ENCODE results near the gene KIAA1549.

Gene KIAA1549

DNA sequence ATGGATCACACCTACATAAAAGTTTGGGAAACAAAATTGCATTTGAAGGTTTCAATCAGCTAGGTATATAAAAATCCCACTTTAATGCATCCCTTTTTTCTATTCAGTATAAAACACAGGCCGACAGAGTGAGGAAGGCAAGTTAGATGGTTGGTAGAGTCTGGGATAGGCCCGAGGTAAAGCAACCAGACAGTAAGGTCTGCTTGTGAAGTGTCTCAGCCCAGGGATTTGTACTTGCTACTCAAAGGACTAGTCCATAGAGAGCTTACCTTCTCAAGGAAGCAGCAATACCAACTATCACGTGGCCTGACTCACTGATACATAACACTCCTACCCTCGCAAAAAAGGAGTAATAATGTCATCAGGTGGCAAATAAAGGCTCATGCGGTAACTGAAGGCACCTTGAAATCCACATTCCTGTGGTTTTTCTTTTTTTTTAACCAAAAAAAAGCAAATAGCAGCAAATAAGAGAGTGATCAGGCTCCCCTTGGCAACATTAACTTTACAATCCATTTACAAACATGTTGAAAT is 127.0 kb downstream of the KIAA1549 start:
- no peak overlapping the region for H3K27ac ChIP-seq (ENCODE audit: extremely low read depth, low read depth, low read length)
- POLR2A ChIA-PET, result no interaction called here
- TF ChIP-seq ZNF558 (tag by site-specific recombination; IDR thresholded peaks at IDR 0.05) (no peak), ZNF837 (tag by site-specific recombination; IDR thresholded peaks at IDR 0.05) (no peak), BCL11B (tag by site-specific recombination; IDR thresholded peaks at IDR 0.05; ENCODE audit: low read depth) (no peak), KLF8 (tag by site-specific recombination; IDR thresholded peaks at IDR 0.05) (no peak), GLIS1 (tag by site-specific recombination; IDR thresholded peaks at IDR 0.05) (no peak), ZNF211 (tag by site-specific recombination; IDR thresholded peaks at IDR 0.05; ENCODE audit: low read depth) (no peak)
- TF ChIP-seq, protein P1, sequence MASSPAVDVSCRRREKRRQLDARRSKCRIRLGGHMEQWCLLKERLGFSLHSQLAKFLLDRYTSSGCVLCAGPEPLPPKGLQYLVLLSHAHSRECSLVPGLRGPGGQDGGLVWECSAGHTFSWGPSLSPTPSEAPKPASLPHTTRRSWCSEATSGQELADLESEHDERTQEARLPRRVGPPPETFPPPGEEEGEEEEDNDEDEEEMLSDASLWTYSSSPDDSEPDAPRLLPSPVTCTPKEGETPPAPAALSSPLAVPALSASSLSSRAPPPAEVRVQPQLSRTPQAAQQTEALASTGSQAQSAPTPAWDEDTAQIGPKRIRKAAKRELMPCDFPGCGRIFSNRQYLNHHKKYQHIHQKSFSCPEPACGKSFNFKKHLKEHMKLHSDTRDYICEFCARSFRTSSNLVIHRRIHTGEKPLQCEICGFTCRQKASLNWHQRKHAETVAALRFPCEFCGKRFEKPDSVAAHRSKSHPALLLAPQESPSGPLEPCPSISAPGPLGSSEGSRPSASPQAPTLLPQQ (tag by site-specific recombination; IDR thresholded peaks at IDR 0.05), result no peak
- TF ChIP-seq, protein P2, sequence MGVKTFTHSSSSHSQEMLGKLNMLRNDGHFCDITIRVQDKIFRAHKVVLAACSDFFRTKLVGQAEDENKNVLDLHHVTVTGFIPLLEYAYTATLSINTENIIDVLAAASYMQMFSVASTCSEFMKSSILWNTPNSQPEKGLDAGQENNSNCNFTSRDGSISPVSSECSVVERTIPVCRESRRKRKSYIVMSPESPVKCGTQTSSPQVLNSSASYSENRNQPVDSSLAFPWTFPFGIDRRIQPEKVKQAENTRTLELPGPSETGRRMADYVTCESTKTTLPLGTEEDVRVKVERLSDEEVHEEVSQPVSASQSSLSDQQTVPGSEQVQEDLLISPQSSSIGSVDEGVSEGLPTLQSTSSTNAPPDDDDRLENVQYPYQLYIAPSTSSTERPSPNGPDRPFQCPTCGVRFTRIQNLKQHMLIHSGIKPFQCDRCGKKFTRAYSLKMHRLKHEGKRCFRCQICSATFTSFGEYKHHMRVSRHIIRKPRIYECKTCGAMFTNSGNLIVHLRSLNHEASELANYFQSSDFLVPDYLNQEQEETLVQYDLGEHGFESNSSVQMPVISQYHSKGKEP (tag by site-specific recombination; IDR thresholded peaks at IDR 0.05), result no peak
- no peaks in the 10 kb centered on the region for H3K4me1 ChIP-seq (ENCODE audit: control insufficient read depth, insufficient read depth, low read length)
- H3K9me3 ChIP-seq (ENCODE audit: control insufficient read depth, insufficient read depth, low read depth, low read length), result no peaks in the 10 kb centered on the region
- CTCF ChIA-PET, result interaction anchor here (1.0 kb wide), 1 partner anchor 32 kb away, joined by 3 read pairs; no protein-coding TSS in a partner anchor
- H3K4me3 ChIP-seq (ENCODE audit: low read depth, low read length), result no peak overlapping the region
- peaks cover 0 to 31% of the 10 kb centered on the region in 2 experiments; a peak in 2 of 3 replicates for H3K36me3 ChIP-seq (ENCODE audit: control insufficient read depth in 2 of 2, insufficient read depth in 1 of 2, low read length in 2 of 2)

DNA sequence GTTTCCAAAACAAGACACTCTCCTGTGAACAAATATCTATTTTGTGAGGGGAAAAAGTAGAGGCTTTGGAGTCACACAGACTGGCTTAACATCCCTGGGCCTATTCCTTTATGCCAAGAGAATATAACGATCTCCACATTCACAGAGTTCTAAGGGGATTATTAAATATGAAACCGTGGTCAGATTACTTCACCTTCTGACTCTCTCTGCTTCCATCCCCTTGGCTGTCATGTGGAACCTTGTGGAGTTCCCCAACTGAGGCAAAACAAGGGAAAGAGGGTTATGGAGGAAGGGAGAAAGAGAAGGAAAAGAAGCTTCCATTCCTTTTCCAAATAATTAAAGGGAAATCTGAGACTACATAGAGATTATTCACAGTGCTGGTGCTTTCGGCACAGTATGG is 127.7 kb downstream of the KIAA1549 start:
- no peak overlapping the region for H3K27ac ChIP-seq (ENCODE audit: extremely low read depth, low read depth, low read length)

DNA sequence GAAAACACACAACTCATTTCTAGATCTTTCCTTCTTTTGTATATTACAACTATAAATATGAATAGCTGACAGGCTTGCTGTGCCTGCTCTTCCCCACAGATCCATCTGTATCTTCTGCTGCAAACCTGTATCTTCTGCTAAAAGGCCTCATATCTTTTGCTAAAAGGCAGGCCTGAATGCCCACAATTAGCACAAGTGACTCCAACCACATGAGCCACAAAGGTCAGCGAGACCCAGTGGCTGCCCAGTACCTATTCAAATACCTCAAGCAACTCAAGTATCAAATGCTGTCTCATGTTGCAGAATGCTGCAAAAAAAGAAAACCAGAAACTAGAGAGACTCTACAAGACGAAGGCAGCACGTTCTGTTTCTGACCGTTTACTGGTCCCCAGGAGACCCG is 128.7 kb downstream of the KIAA1549 start:
- H3K27ac ChIP-seq (ENCODE audit: extremely low read depth, low read depth, low read length), result no peak overlapping the region
- ChIA-PET POLR2A (no interaction called here), CTCF (no interaction called here)
- TF ChIP-seq ZNF837 (tag by site-specific recombination; IDR thresholded peaks at IDR 0.05), result no peak
- TF ChIP-seq, protein P3, sequence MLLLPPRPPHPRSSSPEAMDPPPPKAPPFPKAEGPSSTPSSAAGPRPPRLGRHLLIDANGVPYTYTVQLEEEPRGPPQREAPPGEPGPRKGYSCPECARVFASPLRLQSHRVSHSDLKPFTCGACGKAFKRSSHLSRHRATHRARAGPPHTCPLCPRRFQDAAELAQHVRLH (tag by site-specific recombination; IDR thresholded peaks at IDR 0.05), result no peak
- no peak for TF ChIP-seq ZNF23 (tag by site-specific recombination; IDR thresholded peaks at IDR 0.05; ENCODE audit: borderline replicate concordance)
- TF ChIP-seq, protein P4, sequence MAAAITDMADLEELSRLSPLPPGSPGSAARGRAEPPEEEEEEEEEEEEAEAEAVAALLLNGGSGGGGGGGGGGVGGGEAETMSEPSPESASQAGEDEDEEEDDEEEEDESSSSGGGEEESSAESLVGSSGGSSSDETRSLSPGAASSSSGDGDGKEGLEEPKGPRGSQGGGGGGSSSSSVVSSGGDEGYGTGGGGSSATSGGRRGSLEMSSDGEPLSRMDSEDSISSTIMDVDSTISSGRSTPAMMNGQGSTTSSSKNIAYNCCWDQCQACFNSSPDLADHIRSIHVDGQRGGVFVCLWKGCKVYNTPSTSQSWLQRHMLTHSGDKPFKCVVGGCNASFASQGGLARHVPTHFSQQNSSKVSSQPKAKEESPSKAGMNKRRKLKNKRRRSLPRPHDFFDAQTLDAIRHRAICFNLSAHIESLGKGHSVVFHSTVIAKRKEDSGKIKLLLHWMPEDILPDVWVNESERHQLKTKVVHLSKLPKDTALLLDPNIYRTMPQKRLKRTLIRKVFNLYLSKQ (tag by site-specific recombination; IDR thresholded peaks at IDR 0.05; ENCODE audit: borderline replicate concordance), result no peak
- TF ChIP-seq ZNF658 (tag by site-specific recombination; IDR thresholded peaks at IDR 0.05), result no peak
- no peak for TF ChIP-seq ZNF202 (tag by site-specific recombination; IDR thresholded peaks at IDR 0.05; ENCODE audit: borderline replicate concordance)
- TF ChIP-seq, protein P5, sequence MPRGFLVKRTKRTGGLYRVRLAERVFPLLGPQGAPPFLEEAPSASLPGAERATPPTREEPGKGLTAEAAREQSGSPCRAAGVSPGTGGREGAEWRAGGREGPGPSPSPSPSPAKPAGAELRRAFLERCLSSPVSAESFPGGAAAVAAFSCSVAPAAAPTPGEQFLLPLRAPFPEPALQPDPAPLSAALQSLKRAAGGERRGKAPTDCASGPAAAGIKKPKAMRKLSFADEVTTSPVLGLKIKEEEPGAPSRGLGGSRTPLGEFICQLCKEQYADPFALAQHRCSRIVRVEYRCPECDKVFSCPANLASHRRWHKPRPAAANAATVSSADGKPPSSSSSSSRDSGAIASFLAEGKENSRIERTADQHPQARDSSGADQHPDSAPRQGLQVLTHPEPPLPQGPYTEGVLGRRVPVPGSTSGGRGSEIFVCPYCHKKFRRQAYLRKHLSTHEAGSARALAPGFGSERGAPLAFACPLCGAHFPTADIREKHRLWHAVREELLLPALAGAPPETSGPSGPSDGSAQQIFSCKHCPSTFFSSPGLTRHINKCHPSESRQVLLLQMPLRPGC (tag by site-specific recombination; IDR thresholded peaks at IDR 0.05), result no peak
- no peak for TF ChIP-seq ZNF157 (tag by site-specific recombination; IDR thresholded peaks at IDR 0.05)
- TF ChIP-seq ZFP3 (tag by site-specific recombination; IDR thresholded peaks at IDR 0.05; ENCODE audit: low read depth), result no peak
- TF ChIP-seq KLF10 (tag by site-specific recombination; IDR thresholded peaks at IDR 0.05), result no peak
- no peak for TF ChIP-seq ZNF239 (tag by site-specific recombination; IDR thresholded peaks at IDR 0.05)
- TF ChIP-seq ZNF501 (tag by site-specific recombination; IDR thresholded peaks at IDR 0.05), result no peak
- no peak for TF ChIP-seq FEZF1 (tag by site-specific recombination; IDR thresholded peaks at IDR 0.05)
- no peak for TF ChIP-seq ZNF184 (tag by site-specific recombination; IDR thresholded peaks at IDR 0.05)
- TF ChIP-seq, protein P6, sequence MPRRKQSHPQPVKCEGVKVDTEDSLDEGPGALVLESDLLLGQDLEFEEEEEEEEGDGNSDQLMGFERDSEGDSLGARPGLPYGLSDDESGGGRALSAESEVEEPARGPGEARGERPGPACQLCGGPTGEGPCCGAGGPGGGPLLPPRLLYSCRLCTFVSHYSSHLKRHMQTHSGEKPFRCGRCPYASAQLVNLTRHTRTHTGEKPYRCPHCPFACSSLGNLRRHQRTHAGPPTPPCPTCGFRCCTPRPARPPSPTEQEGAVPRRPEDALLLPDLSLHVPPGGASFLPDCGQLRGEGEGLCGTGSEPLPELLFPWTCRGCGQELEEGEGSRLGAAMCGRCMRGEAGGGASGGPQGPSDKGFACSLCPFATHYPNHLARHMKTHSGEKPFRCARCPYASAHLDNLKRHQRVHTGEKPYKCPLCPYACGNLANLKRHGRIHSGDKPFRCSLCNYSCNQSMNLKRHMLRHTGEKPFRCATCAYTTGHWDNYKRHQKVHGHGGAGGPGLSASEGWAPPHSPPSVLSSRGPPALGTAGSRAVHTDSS (tag by site-specific recombination; IDR thresholded peaks at IDR 0.05), result no peak

More for the DNA sequence above, 127.7 kb downstream of the KIAA1549 start:
- Histone ChIP-seq H3K36me3 (ENCODE audit: control insufficient read depth in 2 of 2, insufficient read depth in 1 of 2, low read length in 2 of 2) (peaks cover 0 to 29% of the 10 kb centered on the region in 2 experiments; a peak in 2 of 3 replicates), H3K4me1 (ENCODE audit: control insufficient read depth, insufficient read depth, low read length) (no peaks in the 10 kb centered on the region), H3K9me3 (ENCODE audit: control insufficient read depth, insufficient read depth, low read depth, low read length) (no peaks in the 10 kb centered on the region), H3K4me3 (ENCODE audit: low read depth, low read length) (no peak overlapping the region)
- ChIA-PET CTCF (no interaction called here), POLR2A (no interaction called here)
- TF ChIP-seq ZEB2 (tag by site-specific recombination; IDR thresholded peaks at IDR 0.05) (no peak), ZSCAN16 (tag by site-specific recombination; IDR thresholded peaks at IDR 0.05) (no peak), ZNF701 (tag by site-specific recombination; IDR thresholded peaks at IDR 0.05) (no peak), ZNF341 (tag by site-specific recombination; IDR thresholded peaks at IDR 0.05; ENCODE audit: low read depth) (no peak)

More for the DNA sequence above, 128.7 kb downstream of the KIAA1549 start:
- H3K9me3 ChIP-seq (ENCODE audit: control insufficient read depth, insufficient read depth, low read depth, low read length), result no peaks in the 10 kb centered on the region
- H3K36me3 ChIP-seq (ENCODE audit: control insufficient read depth in 2 of 2, insufficient read depth in 1 of 2, low read length in 2 of 2), result peaks cover 0 to 22% of the 10 kb centered on the region in 2 experiments; a peak in 1 of 3 replicates
- H3K4me1 ChIP-seq (ENCODE audit: control insufficient read depth, insufficient read depth, low read length), result no peaks in the 10 kb centered on the region
- no peak overlapping the region for H3K4me3 ChIP-seq (ENCODE audit: low read depth, low read length)
